ENCODE data around the gene SAP130. TPM values are rescaled to one million over a fixed set of nuclear protein-coding genes. Genes with fewer than 3 reads are reported as not detected.

SAP130 gene
- total and polyA plus RNA-seq, 2 of the 8 experiments (the other 6 are each of a cell fraction or from before 2014, with no cell fraction given), result 51.4 to 54.3 TPM

DNA sequence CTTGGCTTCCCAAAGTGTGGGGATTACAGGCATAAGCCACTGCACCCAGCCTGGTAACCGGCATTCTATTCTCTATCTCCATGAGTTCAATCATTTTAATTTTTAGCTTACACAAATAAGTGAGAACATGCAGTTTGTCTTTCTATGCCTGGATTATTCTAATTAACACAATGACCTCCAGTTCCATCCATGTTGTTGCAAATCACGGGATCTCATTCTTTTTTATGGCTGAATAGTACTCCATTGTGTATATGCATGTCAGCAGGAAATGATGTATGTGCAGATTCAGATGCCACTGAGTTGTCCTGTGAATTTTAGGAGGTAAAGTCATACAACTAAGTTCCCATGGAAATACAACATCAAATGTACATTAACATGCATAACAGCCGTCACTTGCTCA is 117.4 kb downstream of the SAP130 start:
- no peaks in the 10 kb centered on the region for H3K9me3 ChIP-seq (ENCODE audit: insufficient read depth in 2 of 2, low read depth in 1 of 2, low read length in 1 of 2)
- WGBS, 2 experiments (ENCODE audit: extremely low coverage in 1 of 2, insufficient coverage in 1 of 2, insufficient read length in 1 of 2, insufficient replicate concordance in 2 of 2, low coverage in 1 of 2, low lambda C conversion rate in 2 of 2, missing lambda C conversion rate in 1 of 2), result 98% methylated on average over 3 of the region's 3 CpGs; no CpG with 5 or more reads in 1 of the 2 experiments
- POLR2A ChIA-PET (ENCODE audit: partially characterized antibody), result no interaction called here

More for the DNA sequence above, 117.4 kb downstream of the SAP130 start:
- Histone ChIP-seq H3K56ac (replicated peaks; ENCODE audit: insufficient read length, low read depth, low read length) (no peak overlapping the region), H3K14ac (ENCODE audit: insufficient read length) (no peak overlapping the region), H3K4me1 (replicated peaks in 1 of 4; ENCODE audit: control insufficient read depth in 3 of 4, insufficient read depth in 4 of 4, low read length in 3 of 4) (peaks cover 0 to 3% (median 0%) of the 10 kb centered on the region in 4 experiments; a peak in 2 of 7 replicates), H2BK120ac (replicated peaks; ENCODE audit: low read depth, low read length) (no peak overlapping the region), H2AFZ (ENCODE audit: low read length) (no peak overlapping the region), H2BK5ac (ENCODE audit: low read depth, low read length) (no peak overlapping the region), H4K91ac (replicated peaks; ENCODE audit: insufficient read length, low read length) (no peak overlapping the region), H3K4me2 (ENCODE audit: insufficient read depth in 1 of 2, low read depth in 2 of 2, low read length in 2 of 2) (no peak overlapping the region), H2BK15ac (ENCODE audit: low read length) (no peak overlapping the region), H3K79me2 (ENCODE audit: control insufficient read depth in 1 of 2, insufficient read depth in 2 of 2, low read length in 2 of 2) (no peaks in the 10 kb centered on the region), H3K27me3 (replicated peaks in 1 of 4; ENCODE audit: control insufficient read depth in 3 of 4, extremely low read depth in 1 of 4, insufficient read depth in 3 of 4, low read length in 3 of 4) (no peaks in the 10 kb centered on the region; a peak in 1 of 7 replicates), H3K18ac (ENCODE audit: extremely low read depth, low read length) (no peak overlapping the region), H3K4ac (replicated peaks; ENCODE audit: insufficient read length, low read depth, low read length) (no peak overlapping the region), H4K20me1 (replicated peaks in 1 of 2; ENCODE audit: control insufficient read depth in 1 of 2, insufficient read depth in 2 of 2, low read length in 2 of 2) (no peaks in the 10 kb centered on the region), H3K23me2 (ENCODE audit: low read depth, low read length) (no peaks in the 10 kb centered on the region), H2BK12ac (ENCODE audit: low read depth, low read length) (no peak overlapping the region), H3K23ac (ENCODE audit: insufficient read length) (no peak overlapping the region), H3K36me3 (ENCODE audit: control insufficient read depth in 2 of 4, insufficient read depth in 4 of 4, low read length in 3 of 4) (no peaks in the 10 kb centered on the region), H3K79me1 (ENCODE audit: low read depth, low read length) (no peaks in the 10 kb centered on the region), H4K5ac (ENCODE audit: insufficient read length, low read depth, low read length) (no peak overlapping the region), H3K9ac (replicated peaks in 1 of 4; ENCODE audit: extremely low read depth in 1 of 4, low read depth in 3 of 4, low read length in 3 of 4) (no peak overlapping the region), H2AK5ac (ENCODE audit: low read depth, low read length) (no peak overlapping the region), H3K27ac (ENCODE audit: low read depth, low read length) (no peak overlapping the region), H4K8ac (ENCODE audit: extremely low read depth, insufficient read depth, low read length) (no peak overlapping the region), H3K4me3 (ENCODE audit: extremely low read depth in 1 of 4, insufficient read depth in 2 of 4, low read depth in 3 of 4, low read length in 4 of 4) (no peak overlapping the region), H2BK20ac (ENCODE audit: low read length) (no peak overlapping the region)
- CTCF ChIA-PET (ENCODE audit: partially characterized antibody), result interaction anchor here (1.0 kb wide), 1 partner anchor 12 kb away, joined by 3 read pairs; no protein-coding TSS in a partner anchor
- FAIRE-seq, result no peak
- TF ChIP-seq NRF1 (IDR thresholded peaks at IDR 0.05; ENCODE audit: low read depth, low read length) (no peak), HDAC6 (IDR thresholded peaks at IDR 0.05; ENCODE audit: low read depth, low read length) (no peak), ZNF274 (IDR thresholded peaks at IDR 0.05; ENCODE audit: borderline replicate concordance, extremely low read depth, low read length) (no peak), SRF (IDR thresholded peaks at IDR 0.05; ENCODE audit: low read depth, low read length) (no peak), GABPA (IDR thresholded peaks at IDR 0.05; ENCODE audit: borderline replicate concordance, insufficient read depth, low read length) (no peak), SIRT6 (IDR thresholded peaks at IDR 0.05; ENCODE audit: low read length) (no peak)
- no peak for DNase-seq (ENCODE audit: low read depth in 1 of 2, low spot score in 2 of 2)

All from H1 (cell line).